ENCODE results near the gene KDM5C. TPM values are rescaled to one million over a fixed set of nuclear protein-coding genes. Genes with fewer than 3 reads are reported as not detected.

KDM5C gene
- total RNA-seq, 1 experiment from 2014 or later = 142 TPM

- Histone ChIP-seq H3K9me3 (ENCODE audit: insufficient read depth, low read depth) (no peaks in the 10 kb centered on the region), H3K27ac (peak overlapping the region; percentile 78), H4K20me1 (ENCODE audit: insufficient read depth) (peaks cover 10% of the 10 kb centered on the region; the same call in 1 of the 2 replicates), H3K4me3 (peak overlapping the region; percentile 61), H3K4me2 (peak overlapping the region; percentile 80), H3K27me3 (ENCODE audit: insufficient read depth, low read depth) (no peaks in the 10 kb centered on the region), H3K36me3 (ENCODE audit: low read depth) (no peaks in the 10 kb centered on the region), H2AFZ (no peak overlapping the region), H3K9me2 (ENCODE audit: insufficient read depth) (no peaks in the 10 kb centered on the region), H3K79me2 (ENCODE audit: low read depth) (peaks cover 37% of the 10 kb centered on the region), H3F3A (ENCODE audit: insufficient read depth, low read depth) (no peaks in the 10 kb centered on the region), H3K4me1 (replicated peaks; ENCODE audit: insufficient read depth) (peaks cover 10% of the 10 kb centered on the region; the same call in 1 of the 2 replicates)
- TF ChIP-seq EZH2 (IDR thresholded peaks at IDR 0.05; ENCODE audit: low read depth) (no peak), CTCF (conservative IDR thresholded peaks at IDR 0.05) (no peak)
- BruUV-seq (replicated peaks) = TSS peak; percentile 66
- DNase-seq = peak in 1 of 2 experiments; percentile 64
- ChIA-PET CTCF (no interaction called here), POLR2A (ENCODE audit: unreplicated experiment) (interaction anchor here (0.6 kb wide), 1 partner anchor 904 kb away, joined by 4 read pairs; no protein-coding TSS in a partner anchor)
- intact Hi-C loops (cut with micrococcal nuclease; ENCODE audit: unreplicated experiment) = no loop called here
Observed at GRCh38 chrX:53223955-53224859, 800 bp downstream of the KDM5C start.

- CTCF ChIA-PET = no interaction called here
- Histone ChIP-seq H3K27ac (no peak overlapping the region), H3K4me2 (peak overlapping the region; percentile 80), H3K4me1 (replicated peaks; ENCODE audit: insufficient read depth) (peaks cover 10% of the 10 kb centered on the region; the same call in 1 of the 2 replicates), H2AFZ (no peak overlapping the region), H3K27me3 (ENCODE audit: insufficient read depth, low read depth) (no peaks in the 10 kb centered on the region), H3K9me2 (ENCODE audit: insufficient read depth) (no peaks in the 10 kb centered on the region), H4K20me1 (ENCODE audit: insufficient read depth) (peaks cover 10% of the 10 kb centered on the region; the same call in 1 of the 2 replicates), H3K4me3 (peak overlapping the region; percentile 61; the same call in 1 of the 2 replicates), H3K79me2 (ENCODE audit: low read depth) (peaks cover 37% of the 10 kb centered on the region), H3K9me3 (ENCODE audit: insufficient read depth, low read depth) (no peaks in the 10 kb centered on the region), H3K36me3 (ENCODE audit: low read depth) (no peaks in the 10 kb centered on the region), H3F3A (ENCODE audit: insufficient read depth, low read depth) (no peaks in the 10 kb centered on the region)
- intact Hi-C loops (cut with micrococcal nuclease; ENCODE audit: unreplicated experiment) = no loop called here
- POLR2A ChIA-PET (ENCODE audit: unreplicated experiment) = no interaction called here
- no TSS peak for BruUV-seq (replicated peaks)
- TF ChIP-seq CTCF (conservative IDR thresholded peaks at IDR 0.05) = no peak
- no peak for TF ChIP-seq EZH2 (IDR thresholded peaks at IDR 0.05; ENCODE audit: low read depth)
- peak; percentile 15 to 48 for DNase-seq
Observed at GRCh38 chrX:53223068-53223693, 1.8 kb downstream of the KDM5C start.

GRCh38 chrX:53211391-53211978, 13.5 kb downstream of the KDM5C start:
- H3K9me3 ChIP-seq (ENCODE audit: insufficient read depth, low read depth) = no peaks in the 10 kb centered on the region
- no peaks in the 10 kb centered on the region for H3K27me3 ChIP-seq (ENCODE audit: insufficient read depth, low read depth)
- no peak for TF ChIP-seq CTCF (conservative IDR thresholded peaks at IDR 0.05)
- TF ChIP-seq EZH2 (IDR thresholded peaks at IDR 0.05; ENCODE audit: low read depth) = no peak
- ChIA-PET CTCF (no interaction called here), POLR2A (ENCODE audit: unreplicated experiment) (no interaction called here)
- BruUV-seq (replicated peaks) = no TSS peak
- H3K9me2 ChIP-seq (ENCODE audit: insufficient read depth) = no peaks in the 10 kb centered on the region
- no peaks in the 10 kb centered on the region for H4K20me1 ChIP-seq (ENCODE audit: insufficient read depth)
- intact Hi-C loops (cut with micrococcal nuclease; ENCODE audit: unreplicated experiment) = no loop called here
- H3K79me2 ChIP-seq (ENCODE audit: low read depth) = no peaks in the 10 kb centered on the region
- H2AFZ ChIP-seq = no peak overlapping the region
- H3K4me2 ChIP-seq = no peak overlapping the region
- H3K27ac ChIP-seq = no peak overlapping the region
- no peak overlapping the region for H3K4me3 ChIP-seq
- H3K36me3 ChIP-seq (ENCODE audit: low read depth) = no peaks in the 10 kb centered on the region
- H3F3A ChIP-seq (ENCODE audit: insufficient read depth, low read depth) = no peaks in the 10 kb centered on the region
- H3K4me1 ChIP-seq (replicated peaks; ENCODE audit: insufficient read depth) = no peaks in the 10 kb centered on the region
- no peak for DNase-seq
